Upper lobe of right lung (tissue), 1 donor: ENCODE measurements around the gene CTBP2. TPM values are rescaled to one million over a fixed set of nuclear protein-coding genes. Genes with fewer than 3 reads are reported as not detected.

ENCODE experiments used
- ATAC-seq: fragments of 200-7000 bp; cut with Tn5 transposase; one replicate; pipeline ENCODE4 v1.9.1; 2020; ENCODE audit warnings: mild to moderate bottlenecking, moderate library complexity
- DNase-seq: peaks from one replicate; pipeline ENCODE4 v3.0.0-alpha.2; 2020
- H3K27ac ChIP-seq: fragments of 200-600 bp; one replicate; pipeline ENCODE4 v1.8.0; 2022
- H3K27me3 ChIP-seq: fragments of 200-600 bp; one replicate; pipeline ENCODE4 v1.8.0; 2022; ENCODE audit warnings: mild to moderate bottlenecking
- H3K36me3 ChIP-seq: fragments of 200-600 bp; one replicate; pipeline ENCODE4 v1.8.0; 2022
- H3K4me1 ChIP-seq: fragments of 200-600 bp; one replicate; pipeline ENCODE4 v1.8.0; 2022
- H3K4me3 ChIP-seq: fragments of 200-600 bp; one replicate; pipeline ENCODE4 v1.8.0; 2022; ENCODE audit warnings: mild to moderate bottlenecking
- H3K9me3 ChIP-seq: fragments of 200-600 bp; one replicate; pipeline ENCODE4 v1.8.0; 2022
- intact Hi-C: fragments of 100-400 bp; cut with DNase I; formaldehyde crosslinking; loops from one replicate; pipeline ENCODE4 v1.11.0; 2022
- total RNA-seq: library from RNA; stranded (reverse); fragmentation: NEBNext Ultra II Directional; extraction: Animal tissue kit (Norgen Biotek cat#: 25700); gene quantifications from one replicate; pipeline ENCODE4 v1.2.1, GENCODE V29; 2021
- TF ChIP-seq, protein P1 (sequence below): fragments of 200-600 bp; IDR thresholded peaks from one replicate; pipeline ENCODE4 v1.8.0; 2022; ENCODE audit warnings: antibody characterized with exemption
- donor health status: DM: no; HTN: yes; CAD: no; lungs with severe emphysema.

The CTBP2 gene
- total RNA-seq, 1 donor from 2014 or later, result 66.7 TPM

GRCh38 chr10:124974131-124974530 lies 186.2 kb downstream of the CTBP2 start:
- Histone ChIP-seq H3K27ac (no peak overlapping the region), H3K4me1 (peaks cover 21% of the 10 kb centered on the region), H3K27me3 (no peaks in the 10 kb centered on the region), H3K4me3 (no peak overlapping the region), H3K9me3 (no peaks in the 10 kb centered on the region), H3K36me3 (peaks cover 50% of the 10 kb centered on the region)
- intact Hi-C loops, result no loop called here
- TF ChIP-seq, protein P1, sequence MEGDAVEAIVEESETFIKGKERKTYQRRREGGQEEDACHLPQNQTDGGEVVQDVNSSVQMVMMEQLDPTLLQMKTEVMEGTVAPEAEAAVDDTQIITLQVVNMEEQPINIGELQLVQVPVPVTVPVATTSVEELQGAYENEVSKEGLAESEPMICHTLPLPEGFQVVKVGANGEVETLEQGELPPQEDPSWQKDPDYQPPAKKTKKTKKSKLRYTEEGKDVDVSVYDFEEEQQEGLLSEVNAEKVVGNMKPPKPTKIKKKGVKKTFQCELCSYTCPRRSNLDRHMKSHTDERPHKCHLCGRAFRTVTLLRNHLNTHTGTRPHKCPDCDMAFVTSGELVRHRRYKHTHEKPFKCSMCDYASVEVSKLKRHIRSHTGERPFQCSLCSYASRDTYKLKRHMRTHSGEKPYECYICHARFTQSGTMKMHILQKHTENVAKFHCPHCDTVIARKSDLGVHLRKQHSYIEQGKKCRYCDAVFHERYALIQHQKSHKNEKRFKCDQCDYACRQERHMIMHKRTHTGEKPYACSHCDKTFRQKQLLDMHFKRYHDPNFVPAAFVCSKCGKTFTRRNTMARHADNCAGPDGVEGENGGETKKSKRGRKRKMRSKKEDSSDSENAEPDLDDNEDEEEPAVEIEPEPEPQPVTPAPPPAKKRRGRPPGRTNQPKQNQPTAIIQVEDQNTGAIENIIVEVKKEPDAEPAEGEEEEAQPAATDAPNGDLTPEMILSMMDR, result no peak
- DNase-seq (no peak), ATAC-seq (no peak)

DNA sequence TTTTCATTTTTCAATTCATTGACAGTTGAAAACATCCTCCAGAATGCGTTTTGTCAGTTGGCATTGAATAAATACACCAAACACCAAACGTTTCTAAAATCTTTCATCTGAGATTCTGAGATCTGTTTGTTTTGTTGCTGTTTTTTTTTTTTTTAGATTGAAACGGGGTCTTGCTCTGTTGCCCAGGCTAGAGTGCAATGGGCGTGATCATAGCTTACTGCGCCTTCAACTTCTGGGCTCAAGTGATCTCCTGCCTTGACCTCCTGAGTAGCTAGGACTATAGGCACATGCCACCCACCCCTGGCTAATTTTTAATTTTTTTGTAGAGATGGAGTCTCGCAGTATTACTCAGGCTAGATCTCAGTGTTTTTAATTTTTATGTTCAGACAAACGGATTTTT lies 187.7 kb downstream of the CTBP2 start:
- DNase-seq (no peak), ATAC-seq (no peak)
- TF ChIP-seq, protein P1, result no peak
- Histone ChIP-seq H3K9me3 (no peaks in the 10 kb centered on the region), H3K27me3 (no peaks in the 10 kb centered on the region), H3K4me3 (no peak overlapping the region), H3K4me1 (peaks cover 21% of the 10 kb centered on the region), H3K27ac (no peak overlapping the region), H3K36me3 (peaks cover 62% of the 10 kb centered on the region)
- intact Hi-C loops, result no loop called here

DNA sequence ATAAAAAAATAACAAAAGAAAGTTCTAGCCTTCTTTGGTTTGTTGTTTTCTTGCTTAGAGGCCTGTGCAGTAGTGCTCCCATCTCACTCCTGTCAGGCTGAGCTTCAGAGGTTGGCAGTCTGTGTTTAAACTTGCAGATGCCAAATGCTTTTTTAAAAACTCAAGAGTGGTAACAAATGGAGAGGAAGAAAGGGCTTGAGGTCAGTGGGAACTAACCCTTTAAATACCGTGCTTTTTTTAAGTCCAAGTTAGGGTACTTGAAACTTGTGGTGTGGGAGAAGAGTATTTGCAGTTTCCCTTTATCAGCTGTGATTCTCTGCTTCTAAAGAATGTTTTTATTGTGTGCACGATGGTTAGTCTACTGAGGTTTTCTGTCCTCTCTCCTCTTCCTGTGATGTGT lies 189.1 kb downstream of the CTBP2 start:
- TF ChIP-seq, protein P1, result no peak
- H3K9me3 ChIP-seq, result no peaks in the 10 kb centered on the region
- no peaks in the 10 kb centered on the region for H3K27me3 ChIP-seq
- peaks cover 75% of the 10 kb centered on the region for H3K36me3 ChIP-seq
- H3K27ac ChIP-seq, result no peak overlapping the region
- peaks cover 21% of the 10 kb centered on the region for H3K4me1 ChIP-seq
- H3K4me3 ChIP-seq, result no peak overlapping the region
- ATAC-seq, result no peak
- intact Hi-C loops, result no loop called here
- no peak for DNase-seq

GRCh38 chr10:124967255-124967654 lies 193.1 kb downstream of the CTBP2 start:
- TF ChIP-seq, protein P1, result no peak
- Histone ChIP-seq H3K27me3 (no peaks in the 10 kb centered on the region), H3K4me1 (peaks cover 21% of the 10 kb centered on the region), H3K36me3 (peaks cover 50% of the 10 kb centered on the region), H3K27ac (no peak overlapping the region), H3K4me3 (no peak overlapping the region), H3K9me3 (no peaks in the 10 kb centered on the region)
- ATAC-seq (no peak), DNase-seq (no peak)
- intact Hi-C loops, result no loop called here

DNA sequence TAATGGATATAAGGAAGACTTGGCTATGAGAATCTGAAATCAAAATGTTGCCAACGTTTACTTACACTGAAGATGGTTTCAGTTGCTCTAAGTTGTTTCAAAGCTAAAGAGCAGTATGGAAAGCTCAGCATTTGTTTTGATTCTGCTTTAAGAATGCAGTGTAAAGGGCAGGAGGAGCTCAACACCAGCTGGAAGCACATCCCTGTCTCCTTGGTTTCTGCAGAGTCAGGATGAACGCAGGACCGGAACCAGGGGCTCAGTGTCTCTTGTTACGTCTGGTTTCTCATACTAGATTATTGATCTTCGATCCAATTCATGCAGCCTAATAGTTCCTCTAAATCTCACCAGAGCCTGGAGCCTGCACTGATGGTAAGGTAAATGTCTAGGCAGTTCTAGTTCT lies 194.4 kb downstream of the CTBP2 start:
- intact Hi-C loops, result no loop called here
- ATAC-seq (no peak), DNase-seq (no peak)
- H3K4me1 ChIP-seq, result peaks cover 11% of the 10 kb centered on the region
- no peak overlapping the region for H3K4me3 ChIP-seq
- H3K27ac ChIP-seq, result no peak overlapping the region
- no peaks in the 10 kb centered on the region for H3K27me3 ChIP-seq
- TF ChIP-seq, protein P1, result no peak
- peaks cover 39% of the 10 kb centered on the region for H3K36me3 ChIP-seq
- H3K9me3 ChIP-seq, result no peaks in the 10 kb centered on the region
